ENCODE results near the gene GABARAP.
A peak's percentile ranks its signal among the peaks of the same experiment; 100 is the strongest.

Gene GABARAP

DNA sequence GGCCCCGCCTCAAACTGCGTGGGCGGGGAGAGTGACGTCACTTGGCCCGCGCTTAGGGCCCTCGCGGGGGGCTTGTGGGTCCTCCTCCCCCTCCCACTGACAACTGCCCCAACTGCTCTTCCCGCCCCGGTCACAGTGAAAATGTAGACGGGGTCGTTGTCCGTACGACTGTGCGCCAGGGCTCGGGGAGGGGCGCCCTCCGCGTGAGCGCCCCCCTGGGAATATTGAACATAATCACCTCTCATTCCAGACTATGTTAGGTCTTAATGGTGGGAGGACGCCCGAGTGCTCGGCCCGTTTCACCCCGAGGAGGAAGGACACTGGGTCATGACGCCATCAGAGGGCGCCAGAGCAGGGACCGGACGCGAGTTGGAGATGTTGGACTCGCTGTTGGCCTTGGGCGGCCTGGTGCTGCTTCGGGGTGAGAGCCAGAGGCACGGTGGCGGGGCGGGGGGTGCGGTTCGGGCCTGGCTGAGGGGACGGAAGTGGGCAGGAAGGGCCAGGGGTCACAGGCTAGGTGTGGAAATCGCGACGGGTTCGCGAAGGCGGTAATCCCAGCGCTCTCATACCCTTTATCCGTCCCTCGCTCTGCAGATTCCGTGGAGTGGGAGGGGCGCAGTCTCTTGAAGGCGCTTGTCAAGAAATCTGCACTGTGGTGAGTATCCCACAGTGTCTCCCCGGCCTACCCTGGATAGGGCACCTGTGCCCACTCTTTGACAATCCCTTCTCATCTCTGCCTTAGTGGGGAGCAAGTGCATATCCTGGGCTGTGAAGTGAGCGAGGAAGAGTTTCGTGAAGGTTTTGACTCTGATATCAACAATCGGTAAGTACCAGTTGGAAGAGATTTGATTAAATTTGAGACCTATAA is 10.2 kb upstream of the GABARAP start, which contains the start of gene ELP5:
ELP5 (plus strand) TSS at position 40 of the 868 bp plus-strand sequence; CDS start at position 376, 336 bp downstream.
- Histone ChIP-seq H3K4me1 (ENCODE audit: low read depth, poor library complexity, severe bottlenecking) (no peaks in the 10 kb centered on the region), H3K79me2 (ENCODE audit: insufficient read depth, low read depth) (no peaks in the 10 kb centered on the region), H3K27ac (peak within 1 kb of the TSS; percentile 73), H4K20me1 (ENCODE audit: insufficient read depth) (no peaks in the 10 kb centered on the region), H2AFZ (ENCODE audit: low read depth) (peak within 1 kb of the TSS; percentile 38; the same call in 1 of the 2 replicates), H3K4me2 (peak within 1 kb of the TSS; percentile 39; the same call in 1 of the 2 replicates), H3K27me3 (ENCODE audit: insufficient read depth, low read depth) (no peaks in the 10 kb centered on the region), H3K4me3 (IDR thresholded peaks at IDR 0.05; ENCODE audit: insufficient read depth, low read depth, low read length) (no peak within 1 kb of the TSS), H3K9ac (peak within 1 kb of the TSS; percentile 70), H3K36me3 (ENCODE audit: insufficient read depth) (no peaks in the 10 kb centered on the region)
- TF ChIP-seq, protein P1, sequence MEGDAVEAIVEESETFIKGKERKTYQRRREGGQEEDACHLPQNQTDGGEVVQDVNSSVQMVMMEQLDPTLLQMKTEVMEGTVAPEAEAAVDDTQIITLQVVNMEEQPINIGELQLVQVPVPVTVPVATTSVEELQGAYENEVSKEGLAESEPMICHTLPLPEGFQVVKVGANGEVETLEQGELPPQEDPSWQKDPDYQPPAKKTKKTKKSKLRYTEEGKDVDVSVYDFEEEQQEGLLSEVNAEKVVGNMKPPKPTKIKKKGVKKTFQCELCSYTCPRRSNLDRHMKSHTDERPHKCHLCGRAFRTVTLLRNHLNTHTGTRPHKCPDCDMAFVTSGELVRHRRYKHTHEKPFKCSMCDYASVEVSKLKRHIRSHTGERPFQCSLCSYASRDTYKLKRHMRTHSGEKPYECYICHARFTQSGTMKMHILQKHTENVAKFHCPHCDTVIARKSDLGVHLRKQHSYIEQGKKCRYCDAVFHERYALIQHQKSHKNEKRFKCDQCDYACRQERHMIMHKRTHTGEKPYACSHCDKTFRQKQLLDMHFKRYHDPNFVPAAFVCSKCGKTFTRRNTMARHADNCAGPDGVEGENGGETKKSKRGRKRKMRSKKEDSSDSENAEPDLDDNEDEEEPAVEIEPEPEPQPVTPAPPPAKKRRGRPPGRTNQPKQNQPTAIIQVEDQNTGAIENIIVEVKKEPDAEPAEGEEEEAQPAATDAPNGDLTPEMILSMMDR (conservative IDR thresholded peaks at IDR 0.05; ENCODE audit: low read depth, low read length) = no peak

- H3K4me1 ChIP-seq (ENCODE audit: low read depth, poor library complexity, severe bottlenecking) = no peaks in the 10 kb centered on the region
- H3K36me3 ChIP-seq (ENCODE audit: insufficient read depth) = no peaks in the 10 kb centered on the region
- peak within 1 kb of the TSS; percentile 73 for H3K27ac ChIP-seq
- no peaks in the 10 kb centered on the region for H3K27me3 ChIP-seq (ENCODE audit: insufficient read depth, low read depth)
- no peaks in the 10 kb centered on the region for H4K20me1 ChIP-seq (ENCODE audit: insufficient read depth)
- H2AFZ ChIP-seq (ENCODE audit: low read depth) = peak within 1 kb of the TSS; percentile 38; the same call in 1 of the 2 replicates
- H3K79me2 ChIP-seq (ENCODE audit: insufficient read depth, low read depth) = no peaks in the 10 kb centered on the region
- peak within 1 kb of the TSS; percentile 70 for H3K9ac ChIP-seq
- no peak within 1 kb of the TSS; the same call in 1 of the 2 replicates for H3K4me2 ChIP-seq
- TF ChIP-seq, protein P1 (conservative IDR thresholded peaks at IDR 0.05; ENCODE audit: low read depth, low read length) = no peak
- no peak within 1 kb of the TSS for H3K4me3 ChIP-seq (IDR thresholded peaks at IDR 0.05; ENCODE audit: insufficient read depth, low read depth, low read length)
Measured at GRCh38 chr17:7251661-7252175, 9.5 kb upstream of the GABARAP start, which contains the start of gene CTDNEP1. Gene CTDNEP1, minus strand, starts transcription at chr17:7251734. Its CDS starts 438 bp downstream, at chr17:7251296.

DNA sequence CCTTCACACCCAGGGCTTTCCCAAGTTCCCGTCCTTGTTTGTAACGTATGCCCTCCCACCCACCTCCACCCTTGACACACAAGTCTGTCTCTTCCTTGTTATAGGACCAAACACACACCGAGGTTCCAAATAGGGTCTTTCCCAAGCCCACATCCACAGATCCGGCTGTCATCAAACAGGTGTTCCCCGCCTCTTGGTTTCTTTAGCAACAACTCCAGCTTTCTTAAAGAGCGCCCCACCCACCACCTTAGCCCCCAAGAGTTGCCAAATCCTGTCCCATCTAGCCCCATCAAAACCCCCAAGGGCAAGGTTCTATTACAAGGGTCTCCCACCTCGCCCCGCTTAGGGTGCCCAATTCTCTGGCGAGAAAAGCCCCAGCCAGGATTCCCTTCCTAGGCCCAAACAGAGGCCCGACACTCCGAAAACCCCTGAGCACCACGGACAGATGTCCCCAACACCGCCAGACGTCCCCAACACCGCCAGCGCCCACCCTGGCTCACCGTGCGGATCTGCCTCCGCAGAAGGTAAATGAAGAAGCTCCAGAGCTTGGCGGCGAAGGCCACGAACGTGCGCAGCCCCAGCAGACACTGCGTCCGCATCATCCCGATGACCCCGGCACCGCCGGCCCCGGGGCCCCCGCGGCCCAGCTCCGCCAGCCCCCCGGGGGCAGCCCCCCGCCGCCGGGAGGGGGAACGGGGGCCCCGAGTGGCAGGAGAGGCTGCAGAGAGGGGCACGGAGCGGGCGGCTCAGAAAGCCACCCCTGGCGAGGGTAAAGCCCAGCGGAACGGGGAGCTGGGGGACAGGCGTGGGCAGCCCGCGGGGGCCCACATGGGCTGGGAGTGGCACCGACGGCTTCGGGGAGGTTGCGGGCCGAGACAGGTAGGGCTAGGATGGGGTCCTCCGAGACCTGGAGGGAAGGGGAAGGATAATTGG is 8.7 kb upstream of the GABARAP start:
- Histone ChIP-seq H4K20me1 (ENCODE audit: insufficient read depth) (no peaks in the 10 kb centered on the region), H3K27ac (peak overlapping the region; percentile 47), H3K36me3 (ENCODE audit: insufficient read depth) (no peaks in the 10 kb centered on the region), H3K4me2 (no peak overlapping the region), H3K79me2 (ENCODE audit: insufficient read depth, low read depth) (no peaks in the 10 kb centered on the region), H3K27me3 (ENCODE audit: insufficient read depth, low read depth) (no peaks in the 10 kb centered on the region), H2AFZ (ENCODE audit: low read depth) (no peak overlapping the region), H3K4me1 (ENCODE audit: low read depth, poor library complexity, severe bottlenecking) (no peaks in the 10 kb centered on the region), H3K4me3 (IDR thresholded peaks at IDR 0.05; ENCODE audit: insufficient read depth, low read depth, low read length) (no peak overlapping the region), H3K9ac (peak overlapping the region; percentile 70; the same call in 1 of the 2 replicates)
- TF ChIP-seq, protein P1 (conservative IDR thresholded peaks at IDR 0.05; ENCODE audit: low read depth, low read length) = no peak

GRCh38 chr17:7249830-7250229 is 7.6 kb upstream of the GABARAP start:
- TF ChIP-seq, protein P1 (conservative IDR thresholded peaks at IDR 0.05; ENCODE audit: low read depth, low read length) = no peak
- no peak overlapping the region for H3K9ac ChIP-seq
- no peaks in the 10 kb centered on the region for H3K79me2 ChIP-seq (ENCODE audit: insufficient read depth, low read depth)
- H2AFZ ChIP-seq (ENCODE audit: low read depth) = no peak overlapping the region
- no peaks in the 10 kb centered on the region for H3K27me3 ChIP-seq (ENCODE audit: insufficient read depth, low read depth)
- no peak overlapping the region for H3K4me3 ChIP-seq (IDR thresholded peaks at IDR 0.05; ENCODE audit: insufficient read depth, low read depth, low read length)
- no peak overlapping the region for H3K27ac ChIP-seq
- H3K4me2 ChIP-seq = no peak overlapping the region
- H4K20me1 ChIP-seq (ENCODE audit: insufficient read depth) = no peaks in the 10 kb centered on the region
- no peaks in the 10 kb centered on the region for H3K36me3 ChIP-seq (ENCODE audit: insufficient read depth)
- H3K4me1 ChIP-seq (ENCODE audit: low read depth, poor library complexity, severe bottlenecking) = no peaks in the 10 kb centered on the region
